HG03342 (cell line): ENCODE results near the gene ANGPTL4.
"Not testable (repeated sequence)": the region's sequence is repeated elsewhere in the genome, so short reads cannot be mapped to it uniquely, and the experiment has no call there.

Experiments used
- ATAC-seq: cut with Tn5 transposase; IDR thresholded peaks from one replicate; pipeline ENCODE4 v1.9.1; 2021; ENCODE audit warnings: mild to moderate bottlenecking, moderate library complexity; ENCODE audit not compliant: unreplicated experiment

ANGPTL4 gene

DNA sequence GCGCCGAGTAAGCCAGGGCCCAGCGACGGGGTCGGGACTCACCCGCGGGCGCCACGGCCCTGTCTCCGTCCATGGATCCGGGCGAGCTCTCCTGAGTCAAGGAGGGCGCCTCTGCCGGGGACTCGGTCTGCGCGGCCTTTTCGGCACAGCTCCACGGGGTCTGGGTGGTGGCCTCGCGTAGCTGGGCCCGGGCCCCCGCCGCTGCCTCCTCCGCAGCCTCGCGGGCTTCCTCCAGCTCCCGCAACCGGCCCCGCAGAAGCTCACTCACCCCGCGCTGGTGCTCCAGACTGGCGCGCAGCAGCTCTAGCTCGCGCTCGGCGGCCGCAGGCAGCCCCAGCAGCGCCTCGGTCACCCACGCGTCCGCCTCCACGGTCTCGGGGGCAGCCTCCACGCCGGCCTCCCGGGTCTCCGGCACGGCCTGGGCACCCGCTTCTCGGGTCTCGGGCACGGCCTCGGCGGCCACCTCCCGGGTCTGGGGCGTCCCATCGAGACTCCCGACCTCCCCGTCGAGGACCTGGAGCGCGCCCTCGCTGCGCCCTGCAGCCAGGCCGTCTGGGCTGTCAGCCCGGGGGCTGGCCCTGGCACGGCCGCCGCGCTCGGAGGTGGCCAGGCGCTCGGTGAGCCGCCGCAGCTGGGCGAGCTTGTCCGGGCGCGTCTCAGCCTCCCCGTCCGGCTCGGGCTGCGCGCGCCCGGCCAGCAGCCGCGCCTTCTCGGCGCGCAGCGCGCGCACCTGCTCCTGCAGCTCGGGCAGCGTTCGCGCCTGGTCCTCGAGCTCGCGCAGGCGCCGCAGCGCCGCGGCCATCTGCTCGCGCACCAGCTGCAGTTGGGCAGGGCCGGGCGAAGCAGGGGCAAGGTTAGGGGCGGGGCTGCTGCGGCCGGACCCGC lies 29.3 kb upstream of the ANGPTL4 start:
- no peak for ATAC-seq

DNA sequence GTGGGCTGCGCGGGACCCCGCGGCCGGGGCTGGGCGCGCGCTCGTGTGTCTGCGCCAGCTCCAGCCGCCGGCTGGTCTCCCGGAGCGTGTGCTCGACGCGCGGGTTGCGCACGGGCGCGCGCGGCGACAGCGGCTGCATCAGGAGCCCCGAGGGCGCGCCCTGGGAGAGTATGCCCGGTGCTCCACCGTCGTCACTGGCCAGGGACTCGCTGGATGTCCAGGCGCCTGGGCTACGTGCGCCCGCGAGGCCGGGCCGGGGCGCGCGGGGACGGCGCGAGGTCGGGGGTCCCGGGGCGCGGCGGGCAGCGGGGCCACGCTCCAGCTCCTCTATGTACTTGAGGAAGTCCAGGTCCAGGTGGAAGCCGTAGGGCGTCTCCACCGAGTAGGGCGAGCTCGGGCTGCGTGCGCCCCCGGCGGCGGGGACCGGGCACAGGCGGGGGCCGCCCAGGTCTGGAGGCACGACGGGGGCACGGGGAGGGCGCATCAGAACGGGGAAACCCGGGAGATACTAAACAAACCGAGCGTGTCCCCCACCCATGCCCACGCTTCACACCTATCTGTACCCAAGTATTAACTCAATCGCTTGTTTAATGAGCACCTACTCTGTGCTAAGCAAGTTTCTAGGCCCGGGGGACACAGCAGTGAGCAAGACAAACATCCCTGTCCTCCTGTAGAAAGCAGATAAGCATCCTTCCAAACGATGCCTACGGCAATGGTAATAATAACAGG lies 28.4 kb upstream of the ANGPTL4 start:
- ATAC-seq = no peak

DNA sequence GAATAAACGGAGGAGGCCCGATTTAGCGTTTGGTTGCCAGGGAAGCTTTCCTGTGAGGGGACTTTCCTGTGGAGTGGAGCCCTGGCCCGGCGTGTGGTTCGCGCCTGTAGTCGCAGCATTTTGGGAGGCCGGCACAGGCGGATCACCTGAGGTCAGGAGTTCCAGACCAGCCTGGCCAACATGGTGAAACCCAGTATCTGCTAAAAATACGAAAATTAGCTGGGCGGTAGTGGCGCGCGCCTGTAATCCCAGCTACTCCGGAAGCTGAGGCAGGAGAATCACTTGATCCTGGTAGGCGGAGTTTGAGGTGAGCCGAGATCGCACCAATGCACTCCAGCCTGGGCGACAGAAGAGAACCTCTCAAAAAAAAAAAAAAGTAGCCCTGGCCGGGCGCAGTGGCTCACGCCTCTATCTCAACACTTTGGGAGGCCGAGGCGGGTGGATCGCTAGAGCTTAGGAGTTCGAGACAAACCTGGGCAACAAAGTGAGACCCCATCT lies 27.8 kb upstream of the ANGPTL4 start:
- no peak for ATAC-seq

DNA sequence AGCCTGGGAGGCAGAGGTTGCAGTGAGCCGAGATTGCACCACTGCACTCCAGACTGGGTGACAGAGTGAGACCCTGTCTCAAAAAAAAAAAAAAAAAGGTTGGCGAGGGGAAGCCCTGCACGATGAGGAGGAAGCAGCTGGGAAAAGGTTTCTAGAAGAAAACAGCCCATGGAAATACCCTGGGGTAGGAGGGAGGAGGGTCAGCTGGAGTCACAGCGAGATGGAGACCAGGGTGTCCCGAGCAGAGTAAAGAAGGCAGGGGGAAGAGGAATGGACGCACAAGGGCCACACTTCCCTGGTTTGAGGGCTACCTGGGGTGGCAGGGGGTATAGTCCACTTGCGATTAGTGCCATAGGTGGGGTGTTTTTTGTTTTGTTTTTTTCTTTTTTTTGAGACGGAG lies 27.3 kb upstream of the ANGPTL4 start:
- no peak for ATAC-seq

DNA sequence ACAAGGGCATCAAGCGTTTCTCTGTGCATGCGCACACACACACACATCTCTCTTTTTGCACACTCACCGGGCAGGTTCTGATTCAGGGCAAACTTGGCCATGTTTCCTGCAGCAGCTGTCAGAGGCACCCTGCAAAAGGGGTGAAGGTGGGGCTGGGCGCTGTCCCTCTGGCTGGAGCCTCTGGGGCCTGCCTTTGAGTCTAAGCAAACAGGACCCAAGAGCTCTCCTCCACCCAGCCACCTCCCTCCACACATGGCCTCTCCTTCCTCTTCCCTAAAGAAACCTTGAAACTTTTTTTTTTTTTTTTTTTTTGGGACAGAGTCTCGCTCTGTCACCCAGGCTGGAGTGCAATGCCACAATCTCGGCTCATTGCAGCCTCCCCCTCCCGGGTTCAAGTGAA lies 26.2 kb upstream of the ANGPTL4 start:
- ATAC-seq = no peak

DNA sequence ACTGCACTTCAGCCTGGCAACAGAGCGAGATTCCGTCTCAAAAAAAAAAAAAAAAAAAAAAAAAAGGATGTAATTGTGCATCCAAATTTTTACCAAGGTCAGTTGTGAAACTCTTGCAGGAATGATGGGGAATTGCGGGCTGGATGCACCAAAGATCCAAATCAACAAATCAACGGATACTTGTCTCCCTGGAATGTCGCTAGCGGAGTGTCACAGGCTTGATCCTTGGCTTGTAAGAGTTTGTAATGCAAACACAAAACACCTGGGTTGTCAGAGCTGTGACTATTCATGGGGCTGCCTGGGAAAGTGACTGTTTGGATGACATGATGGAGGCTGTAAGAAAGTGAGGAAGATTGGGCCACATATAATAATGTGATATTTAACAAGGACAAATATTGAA lies 25.1 kb upstream of the ANGPTL4 start:
- ATAC-seq = no peak

DNA sequence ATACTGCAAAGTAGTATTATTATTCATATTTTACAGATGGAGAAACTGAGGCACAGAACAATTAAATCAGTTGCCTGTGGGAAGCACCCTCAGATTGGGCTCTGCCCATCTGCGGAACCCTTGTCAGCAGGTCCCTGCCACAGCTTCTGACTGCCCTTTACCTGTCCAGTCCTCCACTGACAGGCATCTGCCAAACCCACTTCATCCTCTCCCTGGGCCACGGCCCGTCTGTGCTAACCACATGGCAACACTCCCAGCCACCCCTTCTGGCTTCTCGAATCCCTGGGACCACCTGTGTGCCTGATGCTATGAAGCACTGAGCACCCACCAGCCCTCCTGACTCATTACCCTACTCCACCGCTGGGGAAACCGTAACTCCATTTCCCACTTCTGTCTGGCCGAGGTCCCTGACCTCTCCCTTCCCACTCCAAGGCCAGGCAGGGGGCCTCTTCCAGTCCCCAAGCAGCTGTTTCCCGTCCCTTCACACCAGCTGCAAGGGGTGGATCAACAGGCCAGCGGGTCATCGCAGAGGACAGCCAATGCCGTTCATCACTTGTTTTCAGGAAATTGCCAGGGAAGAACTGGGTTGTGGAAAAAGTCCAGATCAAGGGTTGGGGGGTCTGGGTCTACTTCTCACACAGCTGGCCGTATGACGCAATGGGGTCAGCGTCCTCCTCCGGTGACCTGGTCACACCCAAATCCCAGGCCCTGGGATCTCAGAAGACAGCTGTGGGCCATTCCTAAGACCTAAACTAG lies 23.4 kb upstream of the ANGPTL4 start:
- no peak for ATAC-seq

DNA sequence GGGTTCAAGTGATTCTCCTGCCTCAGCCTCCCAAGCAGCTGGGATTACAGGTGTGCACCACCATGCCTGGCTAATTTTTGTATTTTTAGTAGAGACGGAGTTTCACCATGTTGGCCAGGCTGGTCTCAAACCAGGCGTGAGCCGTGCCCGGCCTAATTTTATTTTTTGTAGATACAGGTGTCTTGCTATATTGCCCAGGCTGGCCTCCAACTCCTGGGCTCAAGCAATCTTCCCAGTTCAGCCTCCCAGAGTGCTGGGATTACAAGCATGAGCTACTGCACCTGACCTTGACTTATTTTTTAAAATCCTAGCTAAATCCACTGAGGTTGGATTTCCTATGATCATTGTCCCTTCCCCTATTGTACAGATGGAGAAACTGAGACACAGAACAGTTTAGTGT lies 22.5 kb upstream of the ANGPTL4 start:
- ATAC-seq = not testable (repeated sequence)

DNA sequence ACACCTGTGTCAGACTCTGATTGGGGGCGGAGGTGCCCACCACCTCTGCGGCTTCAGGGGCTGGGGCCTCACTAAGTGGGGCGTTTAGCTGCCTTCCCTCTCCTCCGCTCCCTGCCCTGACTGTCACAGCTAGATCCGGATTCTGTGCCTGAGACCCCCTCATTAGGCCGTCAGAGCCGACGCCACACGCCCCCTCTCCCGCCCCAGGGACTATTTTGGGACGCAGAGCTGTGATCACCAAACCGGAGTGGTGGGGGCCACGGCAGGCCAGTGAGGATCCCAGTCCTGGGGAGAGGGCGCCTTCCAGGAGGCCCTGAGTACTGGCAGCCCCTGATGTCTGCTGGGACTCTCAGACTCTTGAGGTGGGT lies 21.7 kb upstream of the ANGPTL4 start:
- no peak for ATAC-seq

DNA sequence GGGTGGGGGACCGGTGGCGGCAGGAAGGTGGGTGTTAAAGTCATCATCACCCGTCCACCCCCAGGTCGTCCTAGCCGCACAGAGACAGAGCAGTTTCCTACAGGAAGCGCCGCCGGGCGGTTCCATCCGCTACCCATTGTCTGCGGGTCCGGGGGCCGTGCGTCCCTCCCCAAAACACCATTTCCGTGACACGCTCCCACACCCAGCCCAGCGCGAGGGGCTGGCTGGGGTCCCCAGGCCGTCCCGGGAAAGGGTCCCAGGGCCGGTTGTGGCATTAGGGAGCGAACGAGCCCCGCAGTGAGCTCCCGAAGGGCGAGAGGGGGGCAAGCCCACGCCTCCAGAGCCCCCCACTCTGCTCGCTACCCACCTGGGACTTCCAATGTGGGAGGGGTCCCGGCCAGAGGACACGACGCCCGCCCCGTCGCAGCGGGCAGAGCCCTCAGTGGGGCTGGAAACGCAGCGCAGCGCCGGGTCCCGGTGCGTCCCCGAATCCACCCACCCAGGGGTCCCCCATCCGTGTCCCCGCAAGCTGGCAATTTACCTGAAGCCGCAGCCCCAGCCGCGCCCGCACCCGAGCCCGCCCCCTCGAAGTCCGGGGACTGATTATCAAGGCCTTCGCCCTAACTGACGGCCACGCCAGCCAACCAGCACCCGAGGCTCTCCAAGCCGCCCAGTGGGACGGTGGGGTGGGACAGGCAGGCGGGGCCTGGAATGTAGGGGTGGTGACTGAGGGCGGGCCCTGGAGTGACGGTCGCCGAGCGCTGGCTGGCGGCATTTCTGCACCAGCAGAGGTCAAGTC lies 21.1 kb upstream of the ANGPTL4 start, which contains the start of gene KANK3:
Gene KANK3, minus strand, starts transcription at position 579 of the 799 bp plus-strand sequence. CDS start 5,434 bp downstream, outside the sequence.
- ATAC-seq = peak; percentile 89

DNA sequence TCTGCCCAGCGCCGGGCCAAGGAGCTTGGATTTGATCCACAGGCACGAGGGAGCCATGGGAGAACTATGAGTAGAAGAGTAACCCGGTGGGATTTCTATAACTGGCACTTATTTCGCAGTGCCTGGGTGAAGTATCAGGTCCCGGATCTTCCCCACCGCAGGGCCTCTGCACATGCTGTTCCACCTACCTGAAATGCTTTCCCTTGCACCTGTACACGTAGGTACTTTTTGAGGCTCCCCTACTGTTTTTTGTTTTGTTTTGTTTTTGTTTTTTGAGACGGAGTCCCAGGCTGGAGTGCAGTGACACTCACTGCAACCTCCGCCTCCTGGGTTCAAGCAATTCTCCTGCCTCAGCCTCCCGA lies 20.5 kb upstream of the ANGPTL4 start:
- ATAC-seq = no peak

DNA sequence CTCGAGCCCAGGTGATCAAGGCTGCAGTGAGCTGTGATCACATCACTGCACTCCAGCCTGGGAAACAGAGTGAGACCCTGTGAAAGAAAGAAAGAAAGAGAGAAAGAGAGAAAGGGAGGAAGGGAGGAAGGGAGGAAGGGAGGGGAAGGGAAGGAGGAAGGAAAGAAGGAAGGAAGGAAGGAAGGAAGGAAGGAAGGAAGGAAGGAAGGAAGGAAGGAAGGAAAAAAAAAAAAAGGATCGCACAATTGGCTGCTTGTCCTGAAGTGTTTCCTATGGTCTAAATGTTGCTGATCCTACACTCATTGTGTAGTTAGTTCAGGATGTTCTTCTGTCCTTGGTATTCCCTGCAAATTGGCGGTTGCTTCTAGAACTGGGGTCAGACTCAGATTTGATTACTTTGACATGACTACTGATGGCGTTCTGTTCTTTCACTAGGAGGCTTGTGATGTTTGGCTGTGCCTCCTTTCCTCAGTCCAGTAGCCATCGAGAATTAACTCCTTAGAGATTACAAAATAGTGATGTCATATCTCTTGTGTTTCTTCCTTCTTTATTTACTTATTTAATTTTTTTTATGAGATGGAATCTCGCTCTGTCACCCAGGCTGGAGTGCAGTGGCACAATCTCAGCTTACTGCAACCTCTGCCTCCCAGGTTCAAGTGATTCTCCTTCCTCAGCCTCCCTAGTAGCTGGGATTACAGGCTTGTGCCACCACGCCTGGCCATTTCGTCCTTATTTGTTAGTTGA lies 14.2 kb upstream of the ANGPTL4 start:
- not testable (repeated sequence) for ATAC-seq

DNA sequence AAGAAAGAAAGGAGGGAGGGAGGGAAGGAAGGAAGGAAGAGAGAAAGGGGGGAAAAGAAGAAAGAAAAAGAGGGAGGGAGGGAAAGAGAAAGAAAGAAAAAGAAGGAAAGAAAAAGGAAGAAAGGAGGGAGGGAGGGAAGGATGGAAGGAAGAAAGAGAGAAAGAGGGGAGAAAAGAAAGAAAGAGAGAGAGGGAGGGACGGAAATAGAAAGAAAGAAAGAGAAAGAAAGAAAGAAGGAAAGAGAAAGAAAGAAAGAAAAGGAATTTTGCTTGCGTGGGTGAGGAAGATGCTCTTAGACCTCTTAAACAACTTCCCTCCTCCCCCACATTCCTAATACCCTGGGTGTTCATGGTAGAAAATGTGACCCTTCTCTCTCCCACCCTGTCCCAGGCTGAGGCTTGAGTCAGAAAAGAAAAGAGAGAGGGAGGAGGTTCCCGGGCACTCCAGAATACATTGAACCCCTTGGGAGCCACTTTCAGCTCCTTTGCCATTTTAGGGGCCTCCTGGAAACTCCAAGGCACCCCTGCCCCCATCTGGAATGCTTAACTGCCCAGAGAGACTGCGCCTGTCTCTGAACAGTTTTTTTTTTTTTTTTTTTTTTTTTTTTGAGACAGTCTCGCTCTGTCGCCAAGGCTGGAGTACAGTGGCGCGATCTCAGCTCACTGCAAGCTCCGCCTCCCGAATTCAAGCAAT lies 11.7 kb upstream of the ANGPTL4 start:
- no peak for ATAC-seq

DNA sequence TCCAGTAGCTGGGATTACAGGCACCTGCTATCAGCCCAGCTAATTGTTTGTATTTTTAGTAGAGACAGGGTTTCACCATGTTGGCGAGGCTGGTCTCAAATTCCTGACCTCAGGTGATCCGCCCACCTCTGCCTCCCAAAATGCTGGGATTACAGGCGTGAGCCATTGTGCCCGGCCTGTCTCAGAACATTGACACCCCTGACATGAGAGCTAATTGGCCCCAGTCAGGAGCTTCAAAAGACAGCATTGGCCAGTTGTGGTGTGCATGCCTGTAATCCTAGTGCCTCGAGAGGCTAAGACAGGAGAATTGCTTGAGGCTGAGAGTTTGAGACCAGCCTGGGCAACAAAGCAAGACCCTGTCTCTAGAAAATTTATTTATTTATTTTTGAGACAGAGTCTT lies 11.1 kb upstream of the ANGPTL4 start:
- ATAC-seq = not testable (repeated sequence)

DNA sequence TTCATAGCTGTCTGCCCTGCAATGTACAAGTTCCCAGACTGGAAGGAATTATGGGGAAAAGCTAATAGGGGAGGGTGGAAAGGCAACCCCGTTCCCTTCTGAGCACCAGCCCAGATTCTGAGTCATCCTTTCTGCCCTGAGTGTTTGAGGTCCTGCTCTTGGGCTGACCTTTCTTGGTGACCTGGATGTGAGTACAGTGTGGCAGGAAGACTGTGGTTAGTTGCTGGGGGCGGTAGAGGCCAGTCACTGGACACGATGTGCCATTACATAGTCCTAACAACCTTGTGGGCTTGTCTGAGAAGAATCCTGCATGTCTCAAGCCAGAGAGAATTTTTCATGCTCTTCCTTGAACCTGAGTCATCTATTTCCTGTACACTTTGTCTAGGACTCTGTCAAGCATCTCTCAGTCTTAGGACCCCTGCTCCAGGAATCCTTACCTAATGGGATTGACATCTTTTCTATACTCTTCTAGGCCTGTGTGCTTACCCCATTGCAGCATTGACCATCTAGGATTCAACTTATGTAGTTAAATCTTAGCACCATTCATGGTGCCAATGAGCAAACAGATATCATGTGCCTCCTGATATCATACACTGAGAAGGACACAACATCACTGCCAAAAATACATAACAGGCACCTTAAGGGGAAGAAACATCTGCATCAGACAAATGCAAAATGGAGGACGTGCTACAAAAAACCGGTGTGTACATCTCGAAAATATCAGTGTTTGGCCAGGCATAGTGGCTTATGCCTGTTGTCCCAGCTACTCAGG lies 8.1 kb upstream of the ANGPTL4 start:
- ATAC-seq = no peak

DNA sequence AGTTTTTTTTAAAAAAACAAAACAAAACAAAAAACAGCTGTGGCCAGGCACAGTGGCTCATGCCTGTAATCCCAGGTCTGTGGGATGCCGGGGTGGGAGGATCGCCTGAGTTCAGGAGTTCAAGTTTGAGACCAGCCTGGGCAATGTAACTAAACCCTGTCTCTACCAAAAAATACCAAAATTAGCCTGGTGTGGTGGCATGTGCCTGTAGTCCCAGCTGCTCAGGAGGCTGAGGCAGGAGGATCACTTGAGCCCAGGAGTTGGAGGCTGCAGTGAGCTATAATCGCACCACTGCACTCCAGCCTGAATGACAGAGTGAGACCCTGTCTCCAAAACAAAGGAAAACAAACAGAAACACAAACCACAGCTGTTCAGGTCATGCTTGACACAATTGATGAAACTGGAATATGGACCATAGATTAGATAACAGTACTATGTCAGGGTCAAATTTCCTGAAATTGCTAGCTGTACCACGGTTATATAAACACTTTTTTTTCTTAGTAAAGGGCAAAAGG lies 6.9 kb upstream of the ANGPTL4 start:
- ATAC-seq = no peak

DNA sequence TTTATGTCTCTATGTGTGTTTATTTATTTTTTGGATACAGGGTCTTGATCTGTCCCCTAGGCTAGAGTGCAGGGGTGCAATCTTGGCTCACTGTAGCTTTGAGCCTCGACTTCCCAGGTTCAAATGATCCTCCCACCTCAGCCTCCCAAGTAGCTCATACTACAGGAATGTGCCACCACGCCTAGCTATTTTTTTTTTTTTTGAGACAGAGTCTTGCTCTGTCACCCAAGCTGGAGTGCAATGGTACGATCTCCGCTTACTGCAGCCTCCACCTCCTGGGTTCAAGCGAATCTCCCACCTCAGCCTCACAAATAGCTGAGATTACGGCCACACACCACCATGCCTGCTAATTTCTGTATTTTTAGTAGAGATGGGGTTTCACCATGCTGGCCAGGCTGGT lies 5.0 kb upstream of the ANGPTL4 start:
- ATAC-seq = no peak

DNA sequence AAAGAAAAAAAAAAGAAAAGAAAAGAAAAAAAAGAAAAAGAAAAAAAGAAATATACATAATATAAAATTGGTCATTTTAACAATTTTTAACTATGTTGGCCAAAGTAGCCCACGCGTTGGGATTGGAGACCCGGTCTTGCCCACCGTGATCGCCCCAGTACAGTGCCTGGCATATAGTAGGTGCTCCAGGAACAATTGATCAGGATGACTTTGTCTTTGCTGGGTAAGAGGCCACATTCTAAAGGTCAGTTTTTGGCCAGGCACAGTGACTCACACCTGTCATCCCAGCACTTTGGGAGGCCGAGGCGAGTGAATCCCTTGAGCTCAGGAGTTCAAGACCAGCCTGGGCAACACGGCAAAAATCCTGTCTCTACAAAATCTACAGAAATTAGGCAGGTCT lies 3.8 kb upstream of the ANGPTL4 start:
- ATAC-seq = no peak
